Activated CD8-positive, alpha-beta memory T cell treated with anti-CD3 and anti-CD28 coated beads for 1 hour (primary cell): ENCODE measurements around the gene PRKX.
"Not testable (repeated sequence)": the region's sequence is repeated elsewhere in the genome, so short reads cannot be mapped to it uniquely, and the experiment has no call there.

Experiments used
- DNase-seq, 2 donors: peaks; one replicate each; pipeline ENCODE4 v3.0.0-alpha.2; 2020; ENCODE audit warnings: low read depth in 1 of 2; ENCODE audit errors: extremely low read depth in 1 of 2

Gene PRKX

GRCh38 chrX:3585719-3586118 is 127.7 kb downstream of the PRKX start:
- DNase-seq, result no peak

GRCh38 chrX:3584415-3584996 is 128.9 kb downstream of the PRKX start:
- DNase-seq, result no peak

DNA sequence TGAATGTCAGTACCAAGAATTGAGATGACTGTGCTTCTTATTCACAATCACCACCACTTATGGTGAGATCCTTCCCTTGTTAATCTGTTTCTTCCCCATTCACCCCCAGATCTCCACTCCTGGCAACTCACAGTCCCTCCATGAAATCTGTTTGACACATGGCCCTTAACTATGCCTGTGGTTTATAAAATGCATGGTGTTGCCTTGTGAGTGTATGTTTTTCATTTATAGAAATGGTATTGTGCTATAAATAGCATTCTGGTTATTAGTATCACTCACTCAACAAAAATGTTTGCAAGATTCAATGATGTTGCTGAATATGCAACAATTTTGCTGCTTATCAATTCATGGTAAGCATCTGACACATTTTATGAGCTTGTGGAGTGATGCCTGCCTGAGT is 131.0 kb downstream of the PRKX start:
- DNase-seq, result no peak

GRCh38 chrX:3581609-3582108 is 131.8 kb downstream of the PRKX start:
- DNase-seq, result no peak

- DNase-seq, result no peak
Measured at GRCh38 chrX:3577551-3577950, 135.9 kb downstream of the PRKX start.

DNA sequence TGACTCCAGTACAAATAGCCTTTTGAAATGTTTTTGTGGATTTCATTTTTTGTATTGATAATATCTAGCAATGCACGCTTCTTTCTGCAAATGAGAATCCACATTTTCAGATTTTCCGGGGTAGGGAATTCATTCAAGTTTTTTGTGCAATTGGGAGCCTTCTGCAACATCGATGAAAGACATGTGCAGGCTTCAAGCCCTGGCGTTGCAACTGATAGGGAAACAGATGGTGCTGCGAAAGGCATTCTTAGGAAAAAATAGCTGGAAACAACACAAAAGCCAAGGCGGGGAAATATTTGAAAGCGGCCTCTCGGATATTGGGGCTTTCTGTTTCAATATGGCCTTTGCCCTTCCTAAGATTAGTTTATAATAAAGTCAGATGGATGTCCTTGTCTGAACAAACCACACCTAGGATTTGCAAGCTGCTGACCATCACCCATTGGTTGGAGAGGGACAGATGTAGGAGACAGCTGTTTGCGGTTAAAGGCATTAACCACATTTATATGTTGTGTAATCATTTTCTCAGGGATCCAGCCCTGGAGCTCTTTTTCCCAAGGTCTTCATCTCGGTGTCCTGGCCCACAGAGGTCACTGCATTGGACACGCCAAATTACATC is 136.5 kb downstream of the PRKX start:
- no peak for DNase-seq

- no peak for DNase-seq
Measured at GRCh38 chrX:3567686-3568085, 145.8 kb downstream of the PRKX start.

GRCh38 chrX:3563451-3563850 is 150.0 kb downstream of the PRKX start:
- no peak for DNase-seq

GRCh38 chrX:3560010-3560409 is 153.4 kb downstream of the PRKX start:
- DNase-seq, result not testable (repeated sequence)
